Cardiac fibroblast (primary cell): Measurements from ENCODE around the gene HEYL.

Experiments used
- DNase-seq, 2 donors: peaks; one replicate each; pipeline versions ENCODE4 v3.0.0 to v3.0.0-alpha.2; 2010; ENCODE audit warnings: low read depth in 2 of 2
- H3K4me3 ChIP-seq, 2 donors: replicated peaks in 1 of 2; 1 replicate in 1 of 2; 2 replicates in 1 of 2; pipeline ENCODE4 v1.5.1; 2011; ENCODE audit warnings: low read depth in 2 of 2, low read length in 2 of 2, mild to moderate bottlenecking in 2 of 2, moderate library complexity in 1 of 2
- TF ChIP-seq, protein P1 (sequence below): IDR thresholded peaks from one replicate; pipeline ENCODE4 v1.5.1; 2011; ENCODE audit warnings: low read depth, mild to moderate bottlenecking, low read length, inconsistent platforms

Gene HEYL

DNA sequence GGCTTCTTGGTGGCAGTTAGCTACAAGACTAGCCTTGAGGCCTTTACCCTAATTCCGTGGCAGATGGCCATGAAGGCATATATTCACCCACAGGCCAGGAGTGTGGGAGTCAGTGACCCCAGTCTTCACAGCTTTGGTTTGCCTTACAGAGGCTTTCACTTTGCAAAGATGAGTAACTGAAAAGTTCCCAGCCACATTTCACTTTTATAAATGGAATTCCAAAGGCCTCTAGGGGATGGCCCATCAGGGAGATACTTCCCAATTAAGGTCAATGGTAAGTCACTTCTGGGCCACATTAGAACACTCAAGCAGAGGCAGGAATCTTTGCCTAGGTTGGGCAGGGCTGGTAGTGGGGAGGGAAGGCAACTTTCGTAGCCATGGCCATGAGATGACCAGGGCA lies 13.1 kb upstream of the HEYL start:
- H3K4me3 ChIP-seq = no peak overlapping the region
- peak in 1 of 2 donors; percentile 36 for DNase-seq
- TF ChIP-seq, protein P1, sequence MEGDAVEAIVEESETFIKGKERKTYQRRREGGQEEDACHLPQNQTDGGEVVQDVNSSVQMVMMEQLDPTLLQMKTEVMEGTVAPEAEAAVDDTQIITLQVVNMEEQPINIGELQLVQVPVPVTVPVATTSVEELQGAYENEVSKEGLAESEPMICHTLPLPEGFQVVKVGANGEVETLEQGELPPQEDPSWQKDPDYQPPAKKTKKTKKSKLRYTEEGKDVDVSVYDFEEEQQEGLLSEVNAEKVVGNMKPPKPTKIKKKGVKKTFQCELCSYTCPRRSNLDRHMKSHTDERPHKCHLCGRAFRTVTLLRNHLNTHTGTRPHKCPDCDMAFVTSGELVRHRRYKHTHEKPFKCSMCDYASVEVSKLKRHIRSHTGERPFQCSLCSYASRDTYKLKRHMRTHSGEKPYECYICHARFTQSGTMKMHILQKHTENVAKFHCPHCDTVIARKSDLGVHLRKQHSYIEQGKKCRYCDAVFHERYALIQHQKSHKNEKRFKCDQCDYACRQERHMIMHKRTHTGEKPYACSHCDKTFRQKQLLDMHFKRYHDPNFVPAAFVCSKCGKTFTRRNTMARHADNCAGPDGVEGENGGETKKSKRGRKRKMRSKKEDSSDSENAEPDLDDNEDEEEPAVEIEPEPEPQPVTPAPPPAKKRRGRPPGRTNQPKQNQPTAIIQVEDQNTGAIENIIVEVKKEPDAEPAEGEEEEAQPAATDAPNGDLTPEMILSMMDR = no peak

DNA sequence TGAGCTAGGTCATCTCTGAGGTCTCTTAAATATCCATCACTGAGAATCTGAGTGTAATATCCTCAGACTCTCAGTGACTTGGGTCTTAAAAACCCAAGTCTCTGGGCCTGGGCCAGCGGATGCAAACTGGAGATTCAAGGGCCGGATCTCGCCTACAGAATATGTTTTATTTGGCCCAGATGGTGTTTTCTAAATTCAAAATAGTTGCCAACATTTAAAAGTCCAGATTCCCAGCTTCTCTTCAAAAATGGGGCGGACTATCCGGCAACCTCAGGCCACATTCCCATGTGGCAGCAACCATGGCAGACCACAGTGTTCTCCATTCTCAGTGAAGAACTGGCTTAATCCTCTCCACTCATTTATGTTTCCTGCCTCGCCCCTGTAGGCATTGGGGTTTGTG lies 12.7 kb upstream of the HEYL start:
- peak in 1 of 2 donors; percentile 48 for DNase-seq
- TF ChIP-seq, protein P1 = no peak
- H3K4me3 ChIP-seq = no peak overlapping the region

DNA sequence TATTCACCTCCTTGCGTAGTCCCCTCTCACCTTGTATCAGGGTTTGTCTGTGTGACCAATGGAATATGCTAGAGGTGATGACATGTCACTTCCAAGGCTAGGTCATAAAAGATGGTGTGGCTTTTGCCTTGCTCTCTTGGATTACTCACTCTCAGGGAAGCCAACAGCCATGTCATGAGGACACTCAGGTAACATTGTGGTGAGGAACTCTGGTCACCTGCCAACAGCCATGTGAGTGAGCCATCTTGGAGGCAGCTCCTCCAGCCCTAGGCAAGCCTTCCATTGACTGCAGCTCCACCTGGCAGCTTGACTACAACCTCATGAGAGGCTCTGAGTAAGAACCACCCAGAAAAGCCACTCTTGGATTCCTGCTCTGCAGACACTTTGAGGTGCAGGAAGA lies 11.0 kb upstream of the HEYL start:
- no peak for DNase-seq
- H3K4me3 ChIP-seq = no peak overlapping the region
- TF ChIP-seq, protein P1 = no peak

DNA sequence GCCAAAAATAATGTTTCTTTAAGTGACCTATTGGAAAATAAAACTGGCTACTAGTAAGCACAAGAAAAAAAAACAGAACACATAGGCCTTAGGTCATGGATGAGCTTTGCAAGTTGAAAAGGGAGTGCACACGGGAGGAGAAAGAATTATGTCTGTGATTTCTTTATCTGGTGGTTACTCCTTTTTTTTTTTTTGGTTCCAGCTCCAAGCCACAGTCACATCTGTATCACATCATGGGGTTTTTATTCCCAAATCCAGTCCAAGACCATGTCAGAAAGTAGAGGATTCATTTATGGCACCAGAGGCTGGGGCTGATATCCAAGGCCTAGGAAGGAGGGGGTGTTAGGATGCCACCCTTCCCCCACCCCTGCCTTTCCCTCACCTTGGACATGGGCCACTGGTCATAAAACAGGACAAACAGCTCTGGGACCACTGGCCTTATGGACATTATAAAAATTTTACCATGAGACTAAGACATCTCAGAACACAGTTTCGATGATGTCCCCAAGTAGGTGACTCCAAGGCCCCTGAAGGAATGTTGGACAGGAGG lies 10.3 kb upstream of the HEYL start:
- TF ChIP-seq, protein P1 = no peak
- no peak for DNase-seq
- H3K4me3 ChIP-seq = no peak overlapping the region

GRCh38 chr1:39648496-39648895 lies 9.1 kb upstream of the HEYL start:
- H3K4me3 ChIP-seq = no peak overlapping the region
- TF ChIP-seq, protein P1 = no peak
- DNase-seq = peak; percentile 32 to 34

GRCh38 chr1:39647247-39647646 lies 7.8 kb upstream of the HEYL start:
- no peak overlapping the region for H3K4me3 ChIP-seq
- no peak for DNase-seq
- TF ChIP-seq, protein P1 = no peak
